ENCODE data around the gene LRRC42. TPM values are rescaled to one million over a fixed set of nuclear protein-coding genes. Genes with fewer than 3 reads are reported as not detected.
A peak's percentile ranks its signal among the peaks of the same experiment; 100 is the strongest.
"Not testable (repeated sequence)": the region's sequence is repeated elsewhere in the genome, so short reads cannot be mapped to it uniquely, and the experiment has no call there.

Gene LRRC42
- total RNA-seq, 1 experiment from 2014 or later, result 51.3 TPM

- no peak for DNase-seq (ENCODE audit: low read depth)
Observed at GRCh38 chr1:53967409-53968124, 21.4 kb downstream of the LRRC42 start.

- no peak for DNase-seq (ENCODE audit: low read depth)
Observed at GRCh38 chr1:53968125-53968513, 22.0 kb downstream of the LRRC42 start.

GRCh38 chr1:53969323-53969722, 23.2 kb downstream of the LRRC42 start:
- DNase-seq (ENCODE audit: low read depth), result not testable (repeated sequence)

GRCh38 chr1:53971718-53972117, 25.6 kb downstream of the LRRC42 start:
- DNase-seq (ENCODE audit: low read depth), result no peak

- no peak for DNase-seq (ENCODE audit: low read depth)
Observed at GRCh38 chr1:53975861-53976260, 29.7 kb downstream of the LRRC42 start.

- no peak for DNase-seq (ENCODE audit: low read depth)
Observed at GRCh38 chr1:53979712-53980450, 33.7 kb downstream of the LRRC42 start.

- peak; percentile 35 for DNase-seq (ENCODE audit: low read depth)
Observed at GRCh38 chr1:53981220-53981619, 35.1 kb downstream of the LRRC42 start.

GRCh38 chr1:53982034-53982762, 36.0 kb downstream of the LRRC42 start:
- DNase-seq (ENCODE audit: low read depth), result peak; percentile 70

- no peak for DNase-seq (ENCODE audit: low read depth)
Observed at GRCh38 chr1:53982763-53983104, 36.6 kb downstream of the LRRC42 start.

GRCh38 chr1:53984726-53985125, 38.6 kb downstream of the LRRC42 start:
- DNase-seq (ENCODE audit: low read depth), result no peak

GRCh38 chr1:53986458-53986857, 40.3 kb downstream of the LRRC42 start:
- no peak for DNase-seq (ENCODE audit: low read depth)

- DNase-seq (ENCODE audit: low read depth), result no peak
Observed at GRCh38 chr1:53987880-53988279, 41.7 kb downstream of the LRRC42 start.

GRCh38 chr1:53992085-53992874, 46.1 kb downstream of the LRRC42 start:
- DNase-seq (ENCODE audit: low read depth), result peak; percentile 9

- not testable (repeated sequence) for DNase-seq (ENCODE audit: low read depth)
Observed at GRCh38 chr1:53994516-53994915, 48.4 kb downstream of the LRRC42 start.

GRCh38 chr1:53995683-53996082, 49.5 kb downstream of the LRRC42 start:
- DNase-seq (ENCODE audit: low read depth), result no peak

GRCh38 chr1:53998223-53998622, 52.1 kb downstream of the LRRC42 start:
- no peak for DNase-seq (ENCODE audit: low read depth)

- DNase-seq (ENCODE audit: low read depth), result no peak
Observed at GRCh38 chr1:53999920-54000319, 53.8 kb downstream of the LRRC42 start.

GRCh38 chr1:54001591-54001990, 55.4 kb downstream of the LRRC42 start:
- DNase-seq (ENCODE audit: low read depth), result no peak

- DNase-seq (ENCODE audit: low read depth), result no peak
Observed at GRCh38 chr1:54002544-54003248, 56.5 kb downstream of the LRRC42 start.

- DNase-seq (ENCODE audit: low read depth), result no peak
Observed at GRCh38 chr1:54003249-54003646, 57.1 kb downstream of the LRRC42 start.

All from RPMI7951 (cell line).